Cardiac muscle cell (in vitro differentiated cells and primary cell): ENCODE results near the gene DDX41. TPM values are rescaled to one million over a fixed set of nuclear protein-coding genes. Genes with fewer than 3 reads are reported as not detected.

Source experiments
- DNase-seq, 2 donors: peaks; one replicate each; pipeline versions ENCODE4 v3.0.0 to v3.0.0-alpha.2; 2010 to 2017; ENCODE audit warnings: low read depth in 1 of 2, low spot score in 1 of 2
- H3K27ac ChIP-seq: fragments of 200-600 bp; sonication (generic); 2 replicates; pipeline ENCODE4 v1.5.1; 2016
- H3K27me3 ChIP-seq: fragments of 200-600 bp; sonication (generic); 2 replicates; pipeline ENCODE4 v1.6.0; 2016; ENCODE audit warnings: control low read depth
- H3K36me3 ChIP-seq: fragments of 200-600 bp; sonication (generic); 2 replicates; pipeline ENCODE4 v1.5.1; 2016; ENCODE audit warnings: control low read depth
- H3K4me1 ChIP-seq: fragments of 200-600 bp; sonication (generic); 2 replicates; pipeline ENCODE4 v1.8.1; 2017; ENCODE audit warnings: low read depth, mild to moderate bottlenecking, mixed run types
- H3K4me3 ChIP-seq: fragments of 200-600 bp; sonication (generic); 2 replicates; pipeline ENCODE4 v1.5.1; 2016; ENCODE audit warnings: mild to moderate bottlenecking
- H3K9me3 ChIP-seq: fragments of 200-600 bp; sonication (generic); 2 replicates; pipeline ENCODE4 v1.5.1; 2017; ENCODE audit warnings: low read depth, mild to moderate bottlenecking, control low read depth
- CTCF ChIP-seq: IDR thresholded peaks from 2 replicates; pipeline ENCODE4 v1.5.1; 2012; ENCODE audit warnings: low read depth, mild to moderate bottlenecking, low read length
- polyA plus RNA-seq: library from polyadenylated mRNA; unstranded; fragments of >200 nt; fragmentation: Nextera tagmentation; extraction: Ambion mirVana; gene quantifications from 2 replicates; pipeline ENCODE4 v1.2.1, GENCODE V29; 2016
- total RNA-seq: library from RNA; depleted of rRNA; stranded (reverse); fragments of >200 nt; gene quantifications from 2 replicates; pipeline ENCODE4 v1.2.3, GENCODE V29; 2016

DDX41 gene
- total and polyA plus RNA-seq, 2 experiments from 2014 or later = 109 to 183 TPM

GRCh38 chr5:177462021-177462670 is 54.6 kb downstream of the DDX41 start:
- Histone ChIP-seq H3K36me3 (peaks cover 40% of the 10 kb centered on the region), H3K4me1 (no peaks in the 10 kb centered on the region), H3K27ac (no peak overlapping the region), H3K4me3 (no peak overlapping the region), H3K9me3 (no peaks in the 10 kb centered on the region), H3K27me3 (no peaks in the 10 kb centered on the region)
- no peak for DNase-seq
- no peak for TF ChIP-seq CTCF

Other genes with a start within 250 kb of the DDX41 start
- gene RAB24, start 213.2 kb downstream of the DDX41 start, total RNA-seq = 69.2 and 94.7 TPM in 2 replicates
- gene RAB24, start 213.2 kb downstream of the DDX41 start, polyA plus RNA-seq = 70.7 and 81.5 TPM in 2 replicates
- 86.0 and 156 TPM in 2 replicates for gene PRELID1, start 213.2 kb downstream of the DDX41 start, total RNA-seq
- 134 and 185 TPM in 2 replicates for gene PRELID1, start 213.2 kb downstream of the DDX41 start, polyA plus RNA-seq
- 15.2 and 112 TPM in 2 replicates for gene MXD3, start 205.1 kb downstream of the DDX41 start, total RNA-seq
- gene MXD3, start 205.1 kb downstream of the DDX41 start, polyA plus RNA-seq = 7.3 and 50.5 TPM in 2 replicates
- gene LMAN2, start 165.3 kb downstream of the DDX41 start, total RNA-seq = 163 and 198 TPM in 2 replicates
- 213 and 261 TPM in 2 replicates for gene LMAN2, start 165.3 kb downstream of the DDX41 start, polyA plus RNA-seq
- 68.1 and 139 TPM in 2 replicates for gene RGS14, start 159.0 kb downstream of the DDX41 start, total RNA-seq
- gene RGS14, start 159.0 kb downstream of the DDX41 start, polyA plus RNA-seq = 33.6 and 76.5 TPM in 2 replicates
- not detected in 2 replicates for gene SLC34A1, start 132.5 kb downstream of the DDX41 start, total RNA-seq
- not detected in 2 replicates for gene SLC34A1, start 132.5 kb downstream of the DDX41 start, polyA plus RNA-seq
- not detected in 2 replicates for gene PFN3, start 116.3 kb downstream of the DDX41 start, total RNA-seq
- not detected in 2 replicates for gene PFN3, start 116.3 kb downstream of the DDX41 start, polyA plus RNA-seq
- 3.4 and 4.6 TPM in 2 replicates for gene F12, start 107.4 kb downstream of the DDX41 start, total RNA-seq
- 5.0 and 13.6 TPM in 2 replicates for gene F12, start 107.4 kb downstream of the DDX41 start, polyA plus RNA-seq
- gene GRK6, start 90.3 kb downstream of the DDX41 start, total RNA-seq = 43.7 and 62.1 TPM in 2 replicates
- gene GRK6, start 90.3 kb downstream of the DDX41 start, polyA plus RNA-seq = 39.6 and 62.0 TPM in 2 replicates
- gene PRR7, start 70.1 kb downstream of the DDX41 start, total RNA-seq = 26.4 and 29.0 TPM in 2 replicates
- gene PRR7, start 70.1 kb downstream of the DDX41 start, polyA plus RNA-seq = 27.1 and 29.2 TPM in 2 replicates
- 258 and 295 TPM in 2 replicates for gene DBN1, start 43.3 kb downstream of the DDX41 start, total RNA-seq
- gene DBN1, start 43.3 kb downstream of the DDX41 start, polyA plus RNA-seq = 147 and 185 TPM in 2 replicates
- gene PDLIM7, start 19.4 kb downstream of the DDX41 start, total RNA-seq = 165 and 255 TPM in 2 replicates
- gene PDLIM7, start 19.4 kb downstream of the DDX41 start, polyA plus RNA-seq = 328 and 537 TPM in 2 replicates
- 2.4 and 6.0 TPM in 2 replicates for gene DOK3, start 7.1 kb downstream of the DDX41 start, total RNA-seq
- 0.95 and 3.7 TPM in 2 replicates for gene DOK3, start 7.1 kb downstream of the DDX41 start, polyA plus RNA-seq
- 62.2 and 80.9 TPM in 2 replicates for gene FAM193B, start 37.6 kb upstream of the DDX41 start, total RNA-seq
- 67.4 and 80.2 TPM in 2 replicates for gene FAM193B, start 37.6 kb upstream of the DDX41 start, polyA plus RNA-seq
- 146 and 176 TPM in 2 replicates for gene TMED9, start 75.2 kb upstream of the DDX41 start, total RNA-seq
- gene TMED9, start 75.2 kb upstream of the DDX41 start, polyA plus RNA-seq = 228 and 317 TPM in 2 replicates
- 29.0 and 44.3 TPM in 2 replicates for gene B4GALT7, start 83.2 kb upstream of the DDX41 start, total RNA-seq
- 31.6 and 42.3 TPM in 2 replicates for gene B4GALT7, start 83.2 kb upstream of the DDX41 start, polyA plus RNA-seq